GM21360 (cell line): ENCODE results near the gene MRTFB.

Experiments used
- ATAC-seq: cut with Tn5 transposase; IDR thresholded peaks from one replicate; pipeline ENCODE4 v1.9.1; 2021; ENCODE audit warnings: mild to moderate bottlenecking, moderate library complexity; ENCODE audit not compliant: unreplicated experiment

The MRTFB gene

GRCh38 chr16:14061732-14062259 lies 9.3 kb upstream of the MRTFB start:
- no peak for ATAC-seq

- no peak for ATAC-seq
Measured at GRCh38 chr16:14062261-14062660, 8.9 kb upstream of the MRTFB start.

GRCh38 chr16:14063618-14064581 lies 7.2 kb upstream of the MRTFB start:
- ATAC-seq, result no peak

- no peak for ATAC-seq
Measured at GRCh38 chr16:14069818-14070217, 1.3 kb upstream of the MRTFB start.

- ATAC-seq, result no peak
Measured at GRCh38 chr16:14070555-14070876, 603 bp upstream of the MRTFB start.

- no peak for ATAC-seq
Measured at GRCh38 chr16:14071576-14072271, 605 bp downstream of the MRTFB start.

- ATAC-seq, result no peak
Measured at GRCh38 chr16:14072360-14072759, 1.2 kb downstream of the MRTFB start.

GRCh38 chr16:14074544-14074943 lies 3.4 kb downstream of the MRTFB start:
- no peak for ATAC-seq

- no peak for ATAC-seq
Measured at GRCh38 chr16:14077918-14078317, 6.8 kb downstream of the MRTFB start.

- ATAC-seq, result no peak
Measured at GRCh38 chr16:14086477-14086876, 15.4 kb downstream of the MRTFB start.

- ATAC-seq, result no peak
Measured at GRCh38 chr16:14087181-14087580, 16.1 kb downstream of the MRTFB start.

GRCh38 chr16:14087590-14088154 lies 16.6 kb downstream of the MRTFB start:
- ATAC-seq, result no peak

GRCh38 chr16:14088155-14088753 lies 17.1 kb downstream of the MRTFB start:
- no peak for ATAC-seq

- ATAC-seq, result no peak
Measured at GRCh38 chr16:14089283-14089823, 18.2 kb downstream of the MRTFB start.

GRCh38 chr16:14092561-14092960 lies 21.4 kb downstream of the MRTFB start:
- ATAC-seq, result no peak

GRCh38 chr16:14095883-14096551 lies 24.9 kb downstream of the MRTFB start:
- no peak for ATAC-seq

GRCh38 chr16:14097182-14097959 lies 26.3 kb downstream of the MRTFB start:
- ATAC-seq, result no peak

GRCh38 chr16:14098081-14098480 lies 27.0 kb downstream of the MRTFB start:
- ATAC-seq, result no peak

- no peak for ATAC-seq
Measured at GRCh38 chr16:14100825-14101224, 29.7 kb downstream of the MRTFB start.

GRCh38 chr16:14101415-14101814 lies 30.3 kb downstream of the MRTFB start:
- ATAC-seq, result no peak
